Measurements from ENCODE around the gene TNNI3K. TPM values are rescaled to one million over a fixed set of nuclear protein-coding genes. Genes with fewer than 3 reads are reported as not detected.

Gene TNNI3K
- total RNA-seq, 1 donor from 2014 or later: 0.13 TPM

DNA sequence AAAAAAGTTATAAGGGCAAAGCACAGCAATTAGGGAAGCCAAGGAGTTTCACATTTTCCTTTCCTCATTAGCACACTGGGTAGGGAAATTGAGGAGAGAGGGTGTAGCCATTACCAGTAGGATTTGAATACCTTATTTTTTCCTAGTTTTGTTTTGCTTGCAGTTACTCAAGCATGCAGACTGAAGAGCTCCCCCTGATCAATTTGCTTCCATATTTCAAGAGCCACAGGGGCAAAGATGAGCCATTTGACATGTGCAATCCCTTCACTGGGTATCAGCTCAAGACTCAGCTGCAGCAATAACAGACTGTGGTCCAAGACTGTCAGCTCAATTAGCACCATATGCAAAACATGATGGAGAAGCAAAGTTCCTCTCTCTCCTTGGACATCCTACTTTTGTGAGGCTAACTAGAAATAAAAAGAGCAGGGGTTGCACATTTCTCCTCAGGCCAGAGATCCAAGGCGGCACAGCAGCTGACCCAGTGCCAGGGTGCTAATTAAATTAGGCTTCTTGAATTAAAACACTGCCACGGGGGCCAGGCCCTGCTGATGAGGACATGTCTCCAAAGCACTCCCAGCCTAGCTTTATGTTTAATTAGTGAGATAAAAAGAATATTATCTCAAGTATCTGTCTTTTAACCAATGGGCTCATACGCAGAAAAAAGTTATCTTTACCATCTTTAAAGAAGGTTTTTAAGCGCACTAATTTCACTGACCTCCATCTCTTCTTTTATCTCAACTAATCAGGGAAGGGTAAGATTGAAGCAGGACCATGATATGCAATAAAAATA lies 314.0 kb downstream of the TNNI3K start:
- no peak for DNase-seq (ENCODE audit: low read depth in 2 of 2)

- no peak for DNase-seq (ENCODE audit: low read depth in 2 of 2)
Observed at GRCh38 chr1:74549932-74550331, 314.7 kb downstream of the TNNI3K start.

DNA sequence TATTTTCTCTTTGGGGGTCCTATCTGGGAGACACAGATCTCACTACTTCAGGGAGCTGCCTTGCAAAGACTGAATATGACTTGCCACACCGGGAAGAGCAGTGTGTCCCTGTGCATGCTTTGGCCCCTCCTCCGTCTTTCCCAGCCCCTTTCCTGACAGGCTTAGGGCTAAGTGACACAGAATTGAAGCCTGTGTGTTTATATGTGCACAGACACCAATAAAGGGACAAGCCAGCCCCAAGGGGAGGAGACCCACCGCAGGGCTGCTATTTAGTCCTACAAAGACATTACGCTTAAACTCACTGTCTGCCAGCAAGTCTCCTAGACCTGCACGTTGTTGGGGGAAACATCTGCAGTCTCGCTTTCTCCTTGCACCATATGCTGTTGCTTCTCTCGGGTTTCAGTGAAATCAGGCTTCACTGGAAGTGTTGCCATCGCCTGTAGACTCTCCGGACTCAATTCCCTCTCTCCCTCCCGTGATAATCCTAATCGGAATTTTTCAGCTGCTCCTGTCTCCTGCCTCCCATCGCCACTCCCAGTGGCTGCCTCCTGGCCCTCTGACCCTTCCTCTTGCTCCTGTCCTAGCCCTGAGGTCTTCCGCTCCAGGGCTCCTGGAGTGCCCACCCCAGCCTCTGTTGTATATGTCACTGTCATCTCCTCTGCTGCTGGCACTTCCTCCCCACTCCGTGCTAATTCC lies 335.8 kb downstream of the TNNI3K start:
- no peak for DNase-seq (ENCODE audit: low read depth in 2 of 2)

- DNase-seq (ENCODE audit: low read depth in 2 of 2): no peak
Observed at GRCh38 chr1:74571493-74571800, 336.3 kb downstream of the TNNI3K start.

DNA sequence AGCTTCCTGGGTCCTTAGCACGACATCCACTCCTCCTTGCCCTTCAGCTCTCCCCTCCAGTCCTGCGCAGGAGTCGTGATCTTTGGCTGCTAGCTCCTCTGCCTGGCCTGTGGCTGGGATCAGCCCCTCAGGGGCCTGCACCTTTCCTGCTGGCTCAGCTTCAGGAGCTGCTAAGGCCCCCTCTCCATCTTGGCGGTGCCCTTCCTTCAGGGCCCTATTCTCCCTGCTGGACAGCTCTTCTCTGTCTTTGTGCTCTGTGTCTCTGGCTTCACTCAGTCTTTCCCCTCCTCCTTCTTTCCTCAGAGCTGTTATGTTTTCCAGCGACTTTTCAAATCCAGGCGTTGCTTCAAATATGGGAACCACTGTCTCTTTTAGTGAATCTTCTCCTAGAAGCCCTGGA lies 336.7 kb downstream of the TNNI3K start:
- no peak for DNase-seq (ENCODE audit: low read depth in 2 of 2)

DNA sequence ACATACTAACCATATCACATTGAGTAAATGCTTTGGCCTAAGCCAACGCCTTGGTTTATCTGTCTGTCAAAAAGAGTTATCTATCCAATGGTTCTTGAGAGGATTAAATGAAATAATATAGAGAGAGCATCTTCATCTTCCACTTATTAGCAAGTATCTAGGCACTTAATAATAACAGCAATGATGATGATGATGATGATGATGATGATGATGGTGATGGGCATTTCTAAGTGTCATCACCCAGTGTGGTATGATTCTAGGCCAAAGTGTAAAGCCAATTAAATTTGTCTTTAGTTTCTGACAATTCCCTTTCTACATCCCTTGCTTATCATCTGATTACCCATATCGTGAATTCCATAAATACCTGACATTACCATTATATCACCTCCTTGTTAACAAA lies 342.9 kb downstream of the TNNI3K start:
- DNase-seq (ENCODE audit: low read depth in 2 of 2): no peak

DNA sequence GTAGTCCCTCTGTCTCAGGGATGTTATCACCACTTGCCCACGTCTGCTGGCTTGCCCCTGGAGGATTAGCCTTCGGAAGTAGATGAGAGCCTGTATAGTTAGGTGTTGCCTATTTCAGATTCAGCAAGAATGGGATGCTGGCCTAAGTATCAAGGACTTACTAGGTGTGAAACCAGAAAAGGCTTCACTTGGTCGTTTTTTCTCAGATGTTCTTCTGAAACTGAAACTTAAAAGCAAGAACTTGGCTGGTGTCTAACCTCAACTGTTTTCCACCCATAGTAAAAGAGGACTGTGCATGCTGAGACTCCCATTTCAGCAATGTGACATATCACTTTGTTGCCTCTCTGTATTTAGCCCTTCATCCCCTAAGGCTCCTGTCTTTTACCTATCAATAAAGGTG lies 344.2 kb downstream of the TNNI3K start:
- no peak for DNase-seq (ENCODE audit: low read depth in 2 of 2)

GRCh38 chr1:74583397-74583796 lies 348.2 kb downstream of the TNNI3K start:
- DNase-seq (ENCODE audit: low read depth in 2 of 2): no peak

DNA sequence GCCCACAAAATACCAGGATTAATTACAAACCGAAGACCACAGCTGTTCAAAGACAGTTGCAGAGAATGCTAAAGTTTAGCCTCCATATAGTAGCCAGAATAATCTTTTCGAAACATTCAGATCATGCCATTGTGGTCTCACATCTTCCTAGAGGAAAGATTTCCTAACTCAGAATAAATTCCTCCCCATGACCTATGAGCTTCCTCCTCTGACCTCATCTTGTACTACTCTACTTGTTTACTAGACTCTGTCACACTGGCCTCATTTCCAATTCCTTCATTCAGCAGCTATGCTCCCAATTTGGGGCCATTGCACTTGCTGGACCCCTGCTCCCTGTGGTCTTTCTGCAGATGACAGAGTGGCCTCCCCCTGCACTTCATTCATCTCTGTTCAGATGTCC lies 349.0 kb downstream of the TNNI3K start:
- DNase-seq (ENCODE audit: low read depth in 2 of 2): no peak

DNA sequence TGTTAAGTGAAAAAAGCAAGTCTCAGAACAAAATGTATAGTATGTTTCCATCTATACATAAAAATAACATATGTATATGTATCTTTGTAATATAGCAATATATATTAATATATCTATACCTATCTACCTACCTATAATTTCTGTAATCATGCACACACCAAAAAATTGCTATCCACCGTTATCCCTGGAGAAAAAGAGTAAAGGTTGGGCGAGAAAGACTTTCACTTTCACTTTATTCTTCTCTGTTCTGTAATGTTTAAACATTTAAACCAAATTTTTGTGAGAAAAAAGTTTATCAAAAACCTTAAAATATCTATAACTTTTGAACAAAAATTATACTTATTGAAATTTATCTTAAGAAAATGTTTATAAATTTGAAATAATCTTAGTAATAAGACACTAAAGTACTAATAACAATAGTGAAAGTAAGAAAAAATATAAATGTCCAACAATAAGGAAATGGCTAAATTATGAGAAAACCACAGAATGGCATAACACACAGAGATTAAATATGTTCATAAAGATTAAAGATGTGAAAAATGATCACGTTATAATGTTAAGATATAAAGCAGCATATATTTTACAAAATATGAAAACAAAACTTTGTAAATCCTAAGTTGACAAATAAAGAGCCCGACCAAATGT lies 351.2 kb downstream of the TNNI3K start:
- no peak for DNase-seq (ENCODE audit: low read depth in 2 of 2)

DNA sequence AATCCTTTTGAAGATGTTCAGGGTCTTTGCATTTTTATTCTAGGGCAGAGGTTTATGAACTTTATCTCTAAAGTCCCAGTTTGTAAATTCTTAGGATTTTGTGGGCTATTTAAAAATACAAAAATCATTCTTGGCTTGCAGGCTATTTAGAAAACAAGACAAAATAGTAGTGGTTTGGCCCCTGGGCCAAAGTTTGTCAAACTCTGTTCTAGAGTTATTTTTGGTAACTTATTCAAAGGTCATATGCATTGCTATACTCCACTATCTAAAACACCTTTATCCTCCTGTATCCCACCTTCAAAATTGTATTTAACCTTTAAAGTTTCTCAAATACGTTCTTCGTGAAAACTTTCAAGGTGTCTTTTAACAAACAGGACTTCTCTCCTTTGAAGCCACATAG lies 352.7 kb downstream of the TNNI3K start:
- no peak for DNase-seq (ENCODE audit: low read depth in 2 of 2)

DNA sequence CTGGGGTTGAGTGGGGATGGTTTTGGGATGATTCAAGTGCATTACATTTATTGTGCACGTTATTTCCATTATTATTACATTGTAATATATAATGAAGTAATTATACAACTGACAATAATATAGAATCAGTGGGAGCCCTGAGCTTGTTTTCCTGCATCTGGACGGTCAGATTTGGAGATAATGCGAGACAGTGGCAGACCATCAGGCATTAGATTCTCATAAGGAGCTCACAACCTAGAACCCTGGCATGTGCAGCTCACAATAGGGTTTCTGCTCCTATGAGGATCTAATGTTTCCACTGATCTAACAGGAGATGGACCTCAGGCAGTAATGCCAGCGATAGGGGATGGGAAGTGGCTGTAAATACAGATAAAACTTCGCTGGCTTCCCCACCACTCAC lies 355.1 kb downstream of the TNNI3K start:
- no peak for DNase-seq (ENCODE audit: low read depth in 2 of 2)

DNA sequence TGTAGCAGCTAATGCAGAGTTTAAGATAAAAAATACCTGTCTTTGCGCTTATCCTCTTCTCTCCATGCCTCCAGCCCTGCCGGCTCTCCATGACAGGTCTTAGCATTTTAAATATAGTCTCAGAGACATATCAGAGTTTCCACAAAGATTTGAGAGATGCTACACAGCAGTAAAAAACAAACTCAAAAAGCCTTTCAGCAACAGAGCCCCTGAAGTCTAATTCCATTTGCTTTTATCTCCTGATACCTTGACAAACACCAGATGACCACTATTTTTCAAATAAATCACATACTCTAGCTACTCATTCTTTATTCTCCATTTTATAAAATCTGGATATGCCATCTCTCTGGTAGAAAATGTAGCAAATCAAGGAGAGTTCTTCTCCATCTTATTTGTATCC lies 356.8 kb downstream of the TNNI3K start:
- no peak for DNase-seq (ENCODE audit: low read depth in 2 of 2)

DNA sequence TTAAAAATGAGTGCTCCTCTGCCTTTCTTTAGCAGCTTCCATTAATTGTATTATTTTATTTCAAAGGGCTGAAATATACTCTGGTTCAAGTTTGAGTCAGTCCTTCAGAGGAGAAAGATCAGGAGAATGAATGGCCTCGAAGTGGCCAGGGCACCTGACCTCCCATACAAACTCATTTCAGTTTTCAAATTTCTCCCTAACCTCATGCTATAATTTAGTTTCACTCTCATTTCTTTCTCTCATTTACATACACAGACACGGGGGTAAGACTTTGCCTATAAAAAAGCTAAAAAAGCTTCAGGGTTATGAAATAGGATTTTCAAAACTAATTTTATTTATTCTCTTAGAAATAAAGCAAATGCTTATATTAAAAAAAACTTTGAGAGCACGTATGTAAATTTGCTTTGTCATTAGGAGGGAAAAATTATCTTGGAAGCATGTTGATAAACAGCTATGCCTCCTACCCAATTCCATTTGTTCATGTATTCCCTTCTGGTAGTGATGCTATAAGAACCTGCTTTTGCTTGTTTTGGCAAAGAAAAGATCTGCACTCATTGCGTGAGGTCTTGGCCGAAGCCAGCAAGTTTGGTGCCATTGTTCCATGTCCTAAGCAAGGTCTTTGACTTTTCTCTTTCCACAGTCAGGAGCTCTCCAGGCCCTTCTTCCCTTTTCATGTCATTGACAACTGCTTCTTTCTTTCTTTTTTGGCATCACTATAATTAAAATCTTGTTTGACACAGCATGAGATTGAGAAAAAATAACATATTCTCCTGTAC lies 357.6 kb downstream of the TNNI3K start:
- DNase-seq (ENCODE audit: low read depth in 2 of 2): no peak

Other genes with a start within 250 kb of the TNNI3K start
- 0.13 and 0.51 TPM in 2 replicates for gene LRRIQ3, start 37.2 kb upstream of the TNNI3K start, total RNA-seq
- 9.1 and 10.7 TPM in 2 replicates for gene FPGT, start 37.1 kb upstream of the TNNI3K start, total RNA-seq